Smooth muscle cell (in vitro differentiated cells): ENCODE data around the gene HBA2. TPM values are rescaled to one million over a fixed set of nuclear protein-coding genes. Genes with fewer than 3 reads are reported as not detected.
"Not testable (repeated sequence)": the region's sequence is repeated elsewhere in the genome, so short reads cannot be mapped to it uniquely, and the experiment has no call there.

ENCODE experiments used
- DNase-seq: peaks from one replicate; lab custom pipeline; 2025; ENCODE audit not compliant: unreplicated experiment; lab: John Stamatoyannopoulos, UW
- H2AFZ ChIP-seq: fragments of 200-600 bp; sonication (generic); 2 replicates; pipeline ENCODE4 v1.6.0; 2016; ENCODE audit warnings: antibody characterized with exemption, low read depth, mild to moderate bottlenecking
- H3F3A ChIP-seq: fragments of 200-600 bp; sonication (generic); 2 replicates; pipeline ENCODE4 v1.6.0; 2017; ENCODE audit warnings: antibody characterized with exemption, low read depth
- H3K27ac ChIP-seq: fragments of 200-600 bp; sonication (generic); 2 replicates; pipeline ENCODE4 v1.5.1; 2016; ENCODE audit warnings: low read depth, mild to moderate bottlenecking
- H3K27me3 ChIP-seq: fragments of 200-600 bp; sonication (generic); 2 replicates; pipeline ENCODE4 v1.6.1; 2016; ENCODE audit warnings: low read depth, mild to moderate bottlenecking
- H3K36me3 ChIP-seq: fragments of 200-600 bp; sonication (generic); 2 replicates; pipeline ENCODE4 v1.5.1; 2016; ENCODE audit warnings: low read depth
- H3K4me1 ChIP-seq: fragments of 200-600 bp; sonication (generic); 2 replicates; pipeline ENCODE4 v1.5.1; 2016; ENCODE audit warnings: low read depth
- H3K4me2 ChIP-seq: fragments of 200-600 bp; sonication (generic); 2 replicates; pipeline ENCODE4 v1.6.0; 2016; ENCODE audit warnings: mild to moderate bottlenecking
- H3K4me3 ChIP-seq: fragments of 200-600 bp; sonication (generic); 2 replicates; pipeline ENCODE4 v1.5.1; 2016; ENCODE audit warnings: mild to moderate bottlenecking
- H3K79me2 ChIP-seq: fragments of 200-600 bp; sonication (generic); 2 replicates; pipeline ENCODE4 v1.6.0; 2016; ENCODE audit warnings: low read depth, mild to moderate bottlenecking
- H3K9ac ChIP-seq: fragments of 200-600 bp; sonication (generic); 2 replicates; pipeline ENCODE4 v1.6.0; 2016; ENCODE audit warnings: low read depth
- H3K9me3 ChIP-seq: fragments of 200-600 bp; sonication (generic); replicated peaks from 2 replicates; pipeline ENCODE4 v1.5.1; 2016; ENCODE audit warnings: low read depth
- H4K20me1 ChIP-seq: fragments of 200-600 bp; sonication (generic); 2 replicates; pipeline ENCODE4 v1.6.0; 2016; ENCODE audit warnings: low read depth
- CTCF ChIP-seq: fragments of 200-600 bp; sonication (generic); IDR thresholded peaks from 2 replicates; pipeline ENCODE4 v1.5.1; 2017; ENCODE audit warnings: borderline replicate concordance, mild to moderate bottlenecking, antibody characterized with exemption; ENCODE audit not compliant: insufficient read depth, poor library complexity, severe bottlenecking
- WGBS: methylation state at CpG from one replicate; pipeline ENCODE4 v1.1.7; 2016; ENCODE audit warnings: low lambda C conversion rate; 5-methylcytosine and 5-hydroxymethylcytosine counted together
- polyA plus RNA-seq: library from polyadenylated mRNA; unstranded; fragments of >200 nt; fragmentation: Nextera tagmentation; extraction: Ambion mirVana; gene quantifications from 2 replicates; pipeline ENCODE4 v1.2.1, GENCODE V29; 2016
- total RNA-seq: library from RNA; depleted of rRNA; stranded (reverse); fragments of >200 nt; gene quantifications from 2 replicates; pipeline ENCODE4 v1.2.3, GENCODE V29; 2014

The HBA2 gene
- total and polyA plus RNA-seq, 2 experiments from 2014 or later, result not detected

DNA sequence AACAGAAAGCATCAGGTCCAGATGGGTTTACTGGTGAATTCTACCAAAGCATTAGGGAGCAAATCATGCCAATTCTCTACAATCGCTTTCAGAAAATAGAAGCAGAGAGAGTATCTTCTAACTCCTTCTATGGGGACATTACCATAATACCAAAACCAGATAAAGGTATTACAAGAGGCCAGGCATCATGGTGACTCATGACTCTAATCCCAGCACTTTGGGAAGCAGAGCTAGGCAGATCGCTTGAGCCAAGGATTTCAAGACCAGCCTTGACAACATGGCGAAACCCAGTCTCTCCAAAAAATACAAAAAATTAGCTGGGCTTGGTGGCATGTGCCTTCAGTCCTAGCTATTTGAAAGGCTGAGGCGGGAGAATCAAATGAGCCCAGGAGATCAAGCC lies 30.6 kb downstream of the HBA2 start:
- peaks cover 33% of the 10 kb centered on the region for H3K79me2 ChIP-seq
- no peak for TF ChIP-seq CTCF

DNA sequence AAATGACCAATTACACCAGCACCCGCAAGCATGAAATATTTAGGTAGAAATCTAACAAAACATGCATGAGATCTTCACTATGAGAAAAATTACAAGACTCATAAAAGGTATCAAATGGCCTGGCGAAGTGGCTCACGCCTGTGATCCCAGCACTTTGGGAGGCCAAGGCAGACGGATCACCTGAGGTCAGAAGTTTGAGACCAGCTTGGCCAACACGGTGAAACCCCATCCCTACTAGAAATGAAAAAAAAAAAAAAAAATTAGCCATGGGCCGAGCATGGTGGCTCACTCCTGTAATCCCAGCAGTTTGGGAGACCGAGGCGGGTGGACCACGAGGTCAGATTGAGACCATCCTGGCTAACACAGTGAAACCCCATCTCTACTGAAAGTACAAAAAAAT lies 31.4 kb downstream of the HBA2 start:
- H3K27me3 ChIP-seq, H3K27ac ChIP-seq, H2AFZ ChIP-seq, DNase-seq, H3K4me3 ChIP-seq, H3K4me1 ChIP-seq, H3K4me2 ChIP-seq, H3K9me3 ChIP-seq, H3K9ac ChIP-seq, H3F3A ChIP-seq: not testable (repeated sequence)
- Histone ChIP-seq H3K79me2 (peaks cover 33% of the 10 kb centered on the region), H3K36me3 (peaks cover 43% of the 10 kb centered on the region), H4K20me1 (peaks cover 96% of the 10 kb centered on the region)
- WGBS, result 99% methylated on average over 9 of the region's 9 CpGs

More for the DNA sequence above, 30.6 kb downstream of the HBA2 start:
- Histone ChIP-seq H3F3A (peaks cover 4% of the 10 kb centered on the region), H3K4me3 (no peak overlapping the region), H3K9me3 (no peaks in the 10 kb centered on the region), H3K27ac (peak overlapping the region; percentile 4), H3K9ac (no peak overlapping the region), H2AFZ (no peak overlapping the region), H3K4me2 (peak overlapping the region; percentile 22), H3K27me3 (no peaks in the 10 kb centered on the region), H3K36me3 (peaks cover 51% of the 10 kb centered on the region), H4K20me1 (peaks cover 95% of the 10 kb centered on the region), H3K4me1 (peaks cover 4% of the 10 kb centered on the region)
- WGBS, result 56% methylated on average over 4 of the region's 4 CpGs
- DNase-seq, result no peak

GRCh38 chr16:209359-209758 lies 36.7 kb downstream of the HBA2 start:
- H3F3A ChIP-seq, H3K9ac ChIP-seq, H3K27ac ChIP-seq, H3K9me3 ChIP-seq, H3K4me3 ChIP-seq, H3K27me3 ChIP-seq, H2AFZ ChIP-seq, DNase-seq, H3K4me1 ChIP-seq, H3K4me2 ChIP-seq: not testable (repeated sequence)
- WGBS, result 94% methylated on average over 4 of the region's 4 CpGs
- peaks cover 96% of the 10 kb centered on the region for H4K20me1 ChIP-seq
- H3K79me2 ChIP-seq, result peaks cover 51% of the 10 kb centered on the region
- peaks cover 38% of the 10 kb centered on the region for H3K36me3 ChIP-seq

- H3K4me3 ChIP-seq, H2AFZ ChIP-seq, H3F3A ChIP-seq, H3K9ac ChIP-seq, H3K27ac ChIP-seq, H3K9me3 ChIP-seq, H3K4me2 ChIP-seq, DNase-seq, H3K27me3 ChIP-seq, H3K4me1 ChIP-seq: not testable (repeated sequence)
- Histone ChIP-seq H3K79me2 (peaks cover 73% of the 10 kb centered on the region), H4K20me1 (peaks cover 98% of the 10 kb centered on the region), H3K36me3 (peaks cover 29% of the 10 kb centered on the region)
- WGBS, result 95% methylated on average over 14 of the region's 14 CpGs
Observed at GRCh38 chr16:211631-212180, 39.0 kb downstream of the HBA2 start.

DNA sequence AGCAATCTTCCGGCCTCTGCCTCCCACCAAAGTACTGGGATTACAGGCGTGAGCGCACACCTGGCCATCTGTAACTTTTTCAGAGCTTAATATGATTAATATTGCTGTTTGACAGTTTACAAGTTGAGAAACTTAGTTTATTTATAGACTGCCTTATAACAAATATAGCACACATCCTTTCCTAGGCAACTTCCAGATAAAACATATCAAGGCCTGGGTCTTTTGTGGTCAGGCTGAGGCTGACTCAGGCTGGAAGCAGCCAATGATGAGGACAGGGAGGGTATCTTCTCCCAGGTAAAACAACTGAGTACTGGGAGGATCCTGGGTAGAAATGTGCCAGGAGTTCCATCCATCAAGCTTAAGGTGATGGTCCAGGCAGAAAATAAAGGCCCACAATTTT lies 40.3 kb downstream of the HBA2 start:
- Histone ChIP-seq H3K9ac (no peak overlapping the region), H3K4me1 (no peaks in the 10 kb centered on the region), H2AFZ (no peak overlapping the region), H3F3A (no peaks in the 10 kb centered on the region), H3K79me2 (peaks cover 85% of the 10 kb centered on the region), H3K27me3 (no peaks in the 10 kb centered on the region), H3K27ac (peak overlapping the region; percentile 4), H3K4me2 (no peak overlapping the region), H3K36me3 (peaks cover 19% of the 10 kb centered on the region), H3K9me3 (no peaks in the 10 kb centered on the region), H3K4me3 (no peak overlapping the region), H4K20me1 (peaks cover 100% of the 10 kb centered on the region)
- TF ChIP-seq CTCF, result no peak
- DNase-seq, result no peak
- WGBS, result 94% methylated on average over 3 of the region's 3 CpGs
